Measurements from ENCODE around the gene PRG3. TPM values are rescaled to one million over a fixed set of nuclear protein-coding genes. Genes with fewer than 3 reads are reported as not detected.

The PRG3 gene
- total RNA-seq, 1 experiment from 2014 or later, result not detected

- ChIA-PET POLR2A (ENCODE audit: unreplicated experiment) (no interaction called here), CTCF (no interaction called here)
- no peaks in the 10 kb centered on the region for H3K9me3 ChIP-seq (ENCODE audit: insufficient read depth, low read depth)
- H3K36me3 ChIP-seq (ENCODE audit: low read depth), result peaks cover 59% of the 10 kb centered on the region
- no peak for DNase-seq
- intact Hi-C loops (cut with micrococcal nuclease; ENCODE audit: unreplicated experiment), result no loop called here
- TF ChIP-seq EZH2 (IDR thresholded peaks at IDR 0.05; ENCODE audit: low read depth), result no peak
- TF ChIP-seq, protein P1, sequence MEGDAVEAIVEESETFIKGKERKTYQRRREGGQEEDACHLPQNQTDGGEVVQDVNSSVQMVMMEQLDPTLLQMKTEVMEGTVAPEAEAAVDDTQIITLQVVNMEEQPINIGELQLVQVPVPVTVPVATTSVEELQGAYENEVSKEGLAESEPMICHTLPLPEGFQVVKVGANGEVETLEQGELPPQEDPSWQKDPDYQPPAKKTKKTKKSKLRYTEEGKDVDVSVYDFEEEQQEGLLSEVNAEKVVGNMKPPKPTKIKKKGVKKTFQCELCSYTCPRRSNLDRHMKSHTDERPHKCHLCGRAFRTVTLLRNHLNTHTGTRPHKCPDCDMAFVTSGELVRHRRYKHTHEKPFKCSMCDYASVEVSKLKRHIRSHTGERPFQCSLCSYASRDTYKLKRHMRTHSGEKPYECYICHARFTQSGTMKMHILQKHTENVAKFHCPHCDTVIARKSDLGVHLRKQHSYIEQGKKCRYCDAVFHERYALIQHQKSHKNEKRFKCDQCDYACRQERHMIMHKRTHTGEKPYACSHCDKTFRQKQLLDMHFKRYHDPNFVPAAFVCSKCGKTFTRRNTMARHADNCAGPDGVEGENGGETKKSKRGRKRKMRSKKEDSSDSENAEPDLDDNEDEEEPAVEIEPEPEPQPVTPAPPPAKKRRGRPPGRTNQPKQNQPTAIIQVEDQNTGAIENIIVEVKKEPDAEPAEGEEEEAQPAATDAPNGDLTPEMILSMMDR (conservative IDR thresholded peaks at IDR 0.05), result no peak
- H3K4me2 ChIP-seq, result no peak overlapping the region
- no peak overlapping the region for H3K27ac ChIP-seq
- H3K4me1 ChIP-seq (replicated peaks; ENCODE audit: insufficient read depth), result peaks cover 21% of the 10 kb centered on the region
- no peak overlapping the region for H3K4me3 ChIP-seq
- no TSS peak for BruUV-seq (replicated peaks)
- no peaks in the 10 kb centered on the region for H3K9me2 ChIP-seq (ENCODE audit: insufficient read depth)
- H3F3A ChIP-seq (ENCODE audit: insufficient read depth, low read depth), result peaks cover 38% of the 10 kb centered on the region; the same call in 1 of the 2 replicates
- H3K79me2 ChIP-seq (ENCODE audit: low read depth), result peaks cover 48% of the 10 kb centered on the region
- no peak overlapping the region for H2AFZ ChIP-seq
- no peaks in the 10 kb centered on the region for H3K27me3 ChIP-seq (ENCODE audit: insufficient read depth, low read depth)
- no peaks in the 10 kb centered on the region for H4K20me1 ChIP-seq (ENCODE audit: insufficient read depth)
These were observed 40.1 kb upstream of the PRG3 start for GRCh38 chr11:57421066-57421465.

GRCh38 chr11:57419146-57419545, 38.2 kb upstream of the PRG3 start:
- no peaks in the 10 kb centered on the region for H3K9me3 ChIP-seq (ENCODE audit: insufficient read depth, low read depth)
- POLR2A ChIA-PET (ENCODE audit: unreplicated experiment), result no interaction called here
- BruUV-seq (replicated peaks), result no TSS peak
- no peak overlapping the region for H3K4me3 ChIP-seq
- intact Hi-C loops (cut with micrococcal nuclease; ENCODE audit: unreplicated experiment), result no loop called here
- peaks cover 27% of the 10 kb centered on the region; the same call in 1 of the 2 replicates for H3F3A ChIP-seq (ENCODE audit: insufficient read depth, low read depth)
- peaks cover 2% of the 10 kb centered on the region for H3K4me1 ChIP-seq (replicated peaks; ENCODE audit: insufficient read depth)
- DNase-seq, result peak in 1 of 2 experiments; percentile 4
- peaks cover 29% of the 10 kb centered on the region for H3K79me2 ChIP-seq (ENCODE audit: low read depth)
- H3K27ac ChIP-seq, result no peak overlapping the region
- H3K36me3 ChIP-seq (ENCODE audit: low read depth), result peaks cover 65% of the 10 kb centered on the region
- CTCF ChIA-PET, result no interaction called here
- H3K4me2 ChIP-seq, result no peak overlapping the region
- no peak overlapping the region for H2AFZ ChIP-seq
- H4K20me1 ChIP-seq (ENCODE audit: insufficient read depth), result no peaks in the 10 kb centered on the region
- no peaks in the 10 kb centered on the region for H3K9me2 ChIP-seq (ENCODE audit: insufficient read depth)
- TF ChIP-seq EZH2 (IDR thresholded peaks at IDR 0.05; ENCODE audit: low read depth), result no peak
- TF ChIP-seq, protein P1 (conservative IDR thresholded peaks at IDR 0.05), result no peak
- no peaks in the 10 kb centered on the region for H3K27me3 ChIP-seq (ENCODE audit: insufficient read depth, low read depth)

GRCh38 chr11:57418131-57418530, 37.2 kb upstream of the PRG3 start:
- Histone ChIP-seq H3K4me3 (no peak overlapping the region), H3K36me3 (ENCODE audit: low read depth) (peaks cover 60% of the 10 kb centered on the region), H3F3A (ENCODE audit: insufficient read depth, low read depth) (peaks cover 19% of the 10 kb centered on the region; the same call in 1 of the 2 replicates), H3K4me1 (replicated peaks; ENCODE audit: insufficient read depth) (no peaks in the 10 kb centered on the region), H3K27me3 (ENCODE audit: insufficient read depth, low read depth) (no peaks in the 10 kb centered on the region), H3K9me3 (ENCODE audit: insufficient read depth, low read depth) (no peaks in the 10 kb centered on the region), H3K27ac (no peak overlapping the region), H3K4me2 (no peak overlapping the region), H4K20me1 (ENCODE audit: insufficient read depth) (no peaks in the 10 kb centered on the region), H3K79me2 (ENCODE audit: low read depth) (peaks cover 19% of the 10 kb centered on the region; the same call in 1 of the 2 replicates), H3K9me2 (ENCODE audit: insufficient read depth) (no peaks in the 10 kb centered on the region), H2AFZ (no peak overlapping the region)
- DNase-seq, result peak in 1 of 2 experiments; percentile 34
- ChIA-PET CTCF (no interaction called here), POLR2A (ENCODE audit: unreplicated experiment) (no interaction called here)
- intact Hi-C loops (cut with micrococcal nuclease; ENCODE audit: unreplicated experiment), result no loop called here
- TF ChIP-seq, protein P1 (conservative IDR thresholded peaks at IDR 0.05), result no peak
- TF ChIP-seq EZH2 (IDR thresholded peaks at IDR 0.05; ENCODE audit: low read depth), result no peak
- no TSS peak for BruUV-seq (replicated peaks)

Measured in PC-9 (cell line).